Memory B cell (primary cell): ENCODE measurements around the gene ZBTB16.

Source experiments
- ATAC-seq: fragments of 150-1000 bp; cut with Tn5 transposase; 2 replicates; pipeline ENCODE4 v1.10.0; 2021; ENCODE audit warnings: low read depth, mild to moderate bottlenecking, moderate library complexity
- DNase-seq, 2 donors: peaks; one replicate each; pipeline ENCODE4 v3.0.0; 2022; ENCODE audit warnings: low spot score in 2 of 2
- H3K27ac Mint-ChIP-seq: one replicate; pipeline ENCODE4 v1.8.0; 2022; ENCODE audit warnings: mild to moderate bottlenecking, moderate library complexity, mixed read lengths
- H3K27me3 Mint-ChIP-seq: one replicate; pipeline ENCODE4 v1.8.0; 2022; ENCODE audit warnings: mixed read lengths
- H3K36me3 Mint-ChIP-seq: one replicate; pipeline ENCODE4 v1.8.0; 2022; ENCODE audit warnings: mild to moderate bottlenecking, mixed read lengths
- H3K4me1 Mint-ChIP-seq: one replicate; pipeline ENCODE4 v1.8.0; 2022; ENCODE audit warnings: mixed read lengths
- H3K4me3 Mint-ChIP-seq: one replicate; pipeline ENCODE4 v1.8.0; 2022; ENCODE audit warnings: mild to moderate bottlenecking, moderate library complexity, mixed read lengths
- H3K9me3 Mint-ChIP-seq: one replicate; pipeline ENCODE4 v1.8.0; 2022; ENCODE audit warnings: mixed read lengths

The ZBTB16 gene, protein sequence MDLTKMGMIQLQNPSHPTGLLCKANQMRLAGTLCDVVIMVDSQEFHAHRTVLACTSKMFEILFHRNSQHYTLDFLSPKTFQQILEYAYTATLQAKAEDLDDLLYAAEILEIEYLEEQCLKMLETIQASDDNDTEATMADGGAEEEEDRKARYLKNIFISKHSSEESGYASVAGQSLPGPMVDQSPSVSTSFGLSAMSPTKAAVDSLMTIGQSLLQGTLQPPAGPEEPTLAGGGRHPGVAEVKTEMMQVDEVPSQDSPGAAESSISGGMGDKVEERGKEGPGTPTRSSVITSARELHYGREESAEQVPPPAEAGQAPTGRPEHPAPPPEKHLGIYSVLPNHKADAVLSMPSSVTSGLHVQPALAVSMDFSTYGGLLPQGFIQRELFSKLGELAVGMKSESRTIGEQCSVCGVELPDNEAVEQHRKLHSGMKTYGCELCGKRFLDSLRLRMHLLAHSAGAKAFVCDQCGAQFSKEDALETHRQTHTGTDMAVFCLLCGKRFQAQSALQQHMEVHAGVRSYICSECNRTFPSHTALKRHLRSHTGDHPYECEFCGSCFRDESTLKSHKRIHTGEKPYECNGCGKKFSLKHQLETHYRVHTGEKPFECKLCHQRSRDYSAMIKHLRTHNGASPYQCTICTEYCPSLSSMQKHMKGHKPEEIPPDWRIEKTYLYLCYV

DNA sequence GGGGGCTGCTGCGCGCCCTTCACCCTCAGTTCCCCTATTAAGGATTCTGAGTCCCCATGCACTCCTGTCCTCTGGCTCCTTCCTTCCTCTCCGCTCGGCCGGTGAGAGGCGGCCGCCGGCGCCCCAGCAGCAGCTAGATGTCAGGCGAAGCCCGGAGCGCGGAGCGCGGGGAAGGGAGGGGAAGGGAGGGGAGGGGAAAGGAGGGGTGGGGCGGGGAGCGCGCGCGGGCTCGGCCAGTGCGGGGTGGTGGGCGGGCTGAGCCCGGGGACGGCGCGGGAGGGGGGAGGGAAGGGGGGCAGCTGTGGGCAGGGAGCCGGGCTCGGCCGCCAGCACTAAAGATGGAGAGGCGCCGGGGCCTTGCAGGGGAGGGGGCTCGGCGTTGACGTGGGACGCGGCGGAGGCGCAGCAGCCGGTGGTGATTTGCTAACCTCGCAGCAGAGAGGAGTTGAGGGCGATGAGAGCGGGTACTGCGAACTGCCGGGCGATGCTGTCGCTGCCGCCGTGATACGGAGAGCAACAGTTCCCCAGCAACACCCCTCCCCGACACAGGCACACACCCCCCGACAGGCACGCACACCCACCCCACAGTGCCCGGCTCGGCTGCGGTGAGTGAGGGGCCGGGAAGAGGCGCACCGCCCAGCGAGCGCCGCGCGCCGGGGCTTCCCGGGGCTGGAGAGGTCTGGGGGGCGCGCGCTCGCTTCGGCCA lies at the start of gene ZBTB16:
Gene ZBTB16, plus strand, starts transcription at position 434 of the 706 bp plus-strand sequence. CDS start 3,590 bp downstream, outside the sequence.
- H3K27me3 Mint-ChIP-seq, result peaks cover 14% of the 10 kb centered on the region
- no peaks in the 10 kb centered on the region for H3K9me3 Mint-ChIP-seq
- H3K4me3 Mint-ChIP-seq, result peak within 1 kb of the TSS; percentile 88
- H3K4me1 Mint-ChIP-seq, result peaks cover 9% of the 10 kb centered on the region
- DNase-seq (no peak), ATAC-seq (peak; percentile 36)
- no peaks in the 10 kb centered on the region for H3K36me3 Mint-ChIP-seq
- no peak within 1 kb of the TSS for H3K27ac Mint-ChIP-seq

DNA sequence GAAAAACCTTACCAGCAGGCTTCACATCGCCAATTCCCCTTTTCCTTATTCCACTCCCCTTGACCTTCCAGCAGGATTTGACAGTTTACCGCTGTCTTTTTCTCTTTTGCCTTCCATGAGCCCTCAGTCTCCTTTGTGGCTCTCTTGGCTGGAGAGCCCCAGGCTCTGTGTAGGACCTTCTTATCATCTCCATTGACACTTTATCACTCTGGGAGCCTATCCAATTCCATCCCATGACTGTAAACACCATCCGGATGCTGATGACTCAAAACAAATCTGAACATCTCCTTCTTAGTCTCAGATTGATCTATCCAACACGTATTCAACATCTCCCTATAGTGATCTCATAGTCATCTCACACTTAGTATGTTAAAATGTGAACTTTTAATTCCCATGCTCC lies 48.6 kb upstream of the ZBTB16 start:
- Mint-ChIP-seq H3K27ac (no peak overlapping the region), H3K4me3 (no peak overlapping the region), H3K27me3 (peaks cover 22% of the 10 kb centered on the region), H3K9me3 (no peaks in the 10 kb centered on the region), H3K36me3 (no peaks in the 10 kb centered on the region), H3K4me1 (peaks cover 3% of the 10 kb centered on the region)
- DNase-seq (no peak), ATAC-seq (no peak)

DNA sequence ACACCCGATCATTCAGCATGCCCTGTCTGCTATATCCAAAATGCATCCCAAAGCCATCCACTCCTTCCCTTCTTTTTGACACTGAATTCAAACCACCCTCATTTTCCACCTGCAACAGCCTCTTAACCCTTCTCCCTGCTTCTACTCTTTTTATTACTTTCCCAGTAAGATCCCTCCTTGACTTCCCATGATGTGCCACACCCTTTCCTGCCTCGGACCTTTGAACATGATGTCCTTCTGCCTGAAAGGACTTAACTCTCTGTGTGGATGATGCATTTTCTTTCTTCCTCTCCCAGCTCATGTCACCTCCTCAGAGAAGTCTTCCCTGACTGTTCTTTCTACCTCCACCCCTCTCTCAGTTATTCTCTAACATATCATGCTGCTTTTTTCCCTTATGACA lies 48.1 kb upstream of the ZBTB16 start:
- ATAC-seq, result no peak
- H3K27me3 Mint-ChIP-seq, result peaks cover 22% of the 10 kb centered on the region
- H3K27ac Mint-ChIP-seq, result no peak overlapping the region

DNA sequence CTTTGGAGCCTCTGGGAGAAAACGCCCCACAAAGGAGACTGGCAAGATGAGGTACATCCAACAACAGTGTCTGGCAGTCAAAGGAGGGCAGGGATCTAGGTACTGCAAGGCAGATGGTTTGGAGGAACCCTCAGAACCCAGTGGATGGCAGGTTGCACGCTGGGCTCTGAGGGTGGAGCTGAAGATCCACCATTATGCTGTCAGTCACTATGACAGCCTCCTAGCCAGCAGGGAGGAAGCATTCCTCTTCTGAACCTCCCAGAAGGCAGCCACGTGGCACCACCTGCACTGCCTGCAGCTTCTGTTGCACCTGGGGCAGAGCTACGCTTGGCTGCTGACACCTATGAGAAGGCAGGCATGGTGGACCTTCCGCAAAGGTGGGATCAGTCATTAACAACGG lies 44.4 kb upstream of the ZBTB16 start:
- Mint-ChIP-seq H3K36me3 (no peaks in the 10 kb centered on the region), H3K27me3 (peaks cover 16% of the 10 kb centered on the region), H3K4me3 (no peak overlapping the region), H3K27ac (no peak overlapping the region), H3K4me1 (peaks cover 3% of the 10 kb centered on the region), H3K9me3 (no peaks in the 10 kb centered on the region)
- no peak for DNase-seq
- no peak for ATAC-seq

More for the DNA sequence above, 48.1 kb upstream of the ZBTB16 start:
- Mint-ChIP-seq H3K36me3 (no peaks in the 10 kb centered on the region), H3K9me3 (no peaks in the 10 kb centered on the region), H3K4me1 (peaks cover 3% of the 10 kb centered on the region), H3K4me3 (no peak overlapping the region)
- no peak for DNase-seq

DNA sequence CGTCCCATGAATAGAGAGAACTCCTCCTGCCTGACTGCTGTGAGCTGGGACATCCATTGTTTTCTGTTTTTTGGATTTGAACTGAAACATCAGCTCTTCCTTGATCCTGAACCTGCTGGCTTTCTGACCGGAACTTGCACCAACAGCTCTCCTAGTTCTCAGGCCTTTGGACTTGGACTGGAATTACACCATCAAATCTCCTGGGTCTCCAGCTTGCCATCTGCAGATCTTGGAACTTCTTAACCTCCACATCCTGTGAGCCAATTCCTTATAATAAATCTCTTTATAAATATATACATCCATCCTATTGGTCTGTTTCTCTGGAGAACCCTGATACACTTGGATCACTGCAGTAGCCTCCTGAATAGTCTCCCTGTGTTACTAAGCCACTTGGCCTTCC lies 42.5 kb upstream of the ZBTB16 start:
- Mint-ChIP-seq H3K27ac (no peak overlapping the region), H3K36me3 (no peaks in the 10 kb centered on the region), H3K4me3 (no peak overlapping the region), H3K9me3 (no peaks in the 10 kb centered on the region), H3K4me1 (peaks cover 3% of the 10 kb centered on the region), H3K27me3 (peaks cover 7% of the 10 kb centered on the region)
- no peak for DNase-seq
- ATAC-seq, result no peak

DNA sequence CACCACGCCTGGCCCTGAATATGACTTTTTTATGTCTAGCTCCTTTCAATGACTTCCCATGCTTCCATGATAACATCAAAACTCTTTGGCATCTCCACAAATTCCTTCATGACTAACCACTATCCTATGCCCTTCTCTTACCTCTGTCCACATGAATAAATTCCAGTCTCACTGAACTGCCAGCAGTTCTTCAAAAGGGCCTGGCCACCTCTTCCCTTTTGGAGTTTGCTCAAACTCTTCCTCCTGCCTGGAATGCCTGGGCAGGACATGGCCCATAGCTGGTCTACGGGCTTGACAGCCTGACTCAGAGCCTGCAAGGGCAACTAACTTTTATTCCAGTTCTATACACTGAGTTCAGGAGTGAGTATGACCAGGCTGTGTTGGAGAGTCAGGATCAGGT lies 41.8 kb upstream of the ZBTB16 start:
- no peak overlapping the region for H3K27ac Mint-ChIP-seq
- no peaks in the 10 kb centered on the region for H3K9me3 Mint-ChIP-seq
- DNase-seq (no peak), ATAC-seq (no peak)
- H3K4me3 Mint-ChIP-seq, result no peak overlapping the region
- H3K4me1 Mint-ChIP-seq, result peaks cover 3% of the 10 kb centered on the region
- H3K27me3 Mint-ChIP-seq, result peaks cover 2% of the 10 kb centered on the region
- H3K36me3 Mint-ChIP-seq, result no peaks in the 10 kb centered on the region

DNA sequence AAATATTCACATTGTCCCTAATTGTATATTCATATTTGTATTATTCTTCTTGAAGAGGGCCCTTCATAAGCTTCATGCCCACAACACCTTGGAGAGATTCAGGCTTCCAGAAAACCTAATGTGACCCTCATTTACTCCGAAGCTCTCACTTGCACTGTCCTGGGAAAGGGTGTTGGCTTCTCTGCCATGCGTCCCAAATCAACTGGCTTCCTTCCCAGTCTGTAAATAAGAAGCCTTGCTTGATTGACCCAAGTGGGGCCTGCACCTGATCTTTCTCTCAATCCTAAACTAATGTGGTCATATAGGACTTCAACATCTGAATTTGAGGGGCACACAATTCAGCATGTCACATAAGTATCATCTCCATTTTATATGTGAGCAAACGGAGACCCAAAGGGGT lies 40.5 kb upstream of the ZBTB16 start:
- no peaks in the 10 kb centered on the region for H3K36me3 Mint-ChIP-seq
- DNase-seq, result no peak
- peaks cover 3% of the 10 kb centered on the region for H3K4me1 Mint-ChIP-seq
- no peak overlapping the region for H3K4me3 Mint-ChIP-seq
- no peaks in the 10 kb centered on the region for H3K9me3 Mint-ChIP-seq
- H3K27me3 Mint-ChIP-seq, result peaks cover 2% of the 10 kb centered on the region
- no peak overlapping the region for H3K27ac Mint-ChIP-seq
- no peak for ATAC-seq

DNA sequence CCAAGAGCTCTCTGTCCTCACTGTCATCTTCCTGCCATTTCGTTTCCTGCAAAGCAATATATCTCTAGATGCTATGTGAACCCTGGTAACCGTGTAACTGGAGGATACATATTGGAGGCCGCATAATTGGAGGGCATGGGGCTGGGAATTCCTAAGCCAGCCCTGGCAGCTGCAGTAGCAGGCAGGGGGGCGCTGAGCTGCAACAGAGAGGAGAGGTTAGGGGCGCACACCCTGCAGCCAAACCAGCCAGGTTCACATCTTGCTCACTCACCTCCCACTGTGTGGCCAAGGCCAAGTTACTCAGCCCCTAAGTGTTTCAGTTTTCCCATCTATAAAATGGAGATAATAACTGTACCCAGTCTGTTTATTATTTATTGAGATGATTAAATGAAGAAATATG lies 39.9 kb upstream of the ZBTB16 start:
- Mint-ChIP-seq H3K4me3 (no peak overlapping the region), H3K4me1 (peaks cover 3% of the 10 kb centered on the region), H3K9me3 (no peaks in the 10 kb centered on the region), H3K27me3 (peaks cover 4% of the 10 kb centered on the region), H3K36me3 (no peaks in the 10 kb centered on the region), H3K27ac (no peak overlapping the region)
- ATAC-seq (no peak), DNase-seq (no peak)

DNA sequence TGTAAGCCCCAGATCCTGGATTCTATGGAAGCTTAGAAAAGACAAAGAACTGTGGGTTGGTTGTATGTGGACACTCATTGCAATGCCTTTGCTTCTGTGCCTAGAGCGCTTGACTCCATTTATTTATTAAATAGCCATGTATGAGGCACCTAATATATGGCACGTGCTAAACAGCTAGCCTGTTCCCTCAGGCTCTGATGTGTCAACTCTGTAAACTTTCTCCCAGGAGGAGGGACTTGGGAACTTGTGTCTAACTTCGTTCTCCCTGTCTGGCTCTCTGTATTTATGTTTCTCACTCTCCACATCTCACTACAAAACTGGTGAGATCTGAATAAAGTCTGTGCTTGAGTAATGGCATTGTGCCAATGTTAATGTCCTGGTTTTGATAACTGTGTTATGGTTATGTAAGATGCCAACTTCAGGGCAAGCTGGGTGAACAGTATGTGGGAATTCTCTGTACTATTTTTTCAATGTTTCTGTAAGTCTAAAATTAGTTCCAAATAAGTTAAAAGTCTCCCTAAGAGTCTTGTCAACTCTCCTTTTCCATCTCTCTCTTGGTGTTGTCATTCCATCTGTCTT lies 34.1 kb upstream of the ZBTB16 start:
- H3K4me1 Mint-ChIP-seq, result no peaks in the 10 kb centered on the region
- no peaks in the 10 kb centered on the region for H3K36me3 Mint-ChIP-seq
- no peak overlapping the region for H3K4me3 Mint-ChIP-seq
- no peaks in the 10 kb centered on the region for H3K9me3 Mint-ChIP-seq
- ATAC-seq (no peak), DNase-seq (no peak)
- no peak overlapping the region for H3K27ac Mint-ChIP-seq
- peaks cover 13% of the 10 kb centered on the region for H3K27me3 Mint-ChIP-seq

DNA sequence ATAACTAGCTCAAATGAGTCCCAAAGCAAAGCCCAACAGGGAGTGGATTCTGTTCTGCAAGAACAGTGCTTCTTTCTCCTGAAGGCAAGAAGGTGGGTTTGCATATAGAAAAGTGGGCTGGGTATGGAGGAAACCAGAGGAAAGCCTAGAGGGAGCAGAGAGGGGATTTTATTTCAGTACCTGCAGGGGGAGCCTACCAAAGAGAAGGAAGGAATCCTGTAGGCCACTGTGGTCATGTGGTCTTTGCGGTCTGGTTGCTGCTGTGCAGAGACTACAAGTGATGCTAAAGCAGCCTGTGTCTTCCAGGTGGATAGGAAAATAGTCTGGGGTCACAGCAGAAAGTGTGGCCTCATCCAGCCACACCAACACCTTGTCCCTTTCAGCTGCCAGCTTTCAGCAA lies 33.2 kb upstream of the ZBTB16 start:
- Mint-ChIP-seq H3K27me3 (peaks cover 13% of the 10 kb centered on the region), H3K27ac (no peak overlapping the region), H3K4me3 (no peak overlapping the region), H3K4me1 (no peaks in the 10 kb centered on the region), H3K9me3 (no peaks in the 10 kb centered on the region), H3K36me3 (no peaks in the 10 kb centered on the region)
- ATAC-seq (peak; percentile 75), DNase-seq (no peak)

DNA sequence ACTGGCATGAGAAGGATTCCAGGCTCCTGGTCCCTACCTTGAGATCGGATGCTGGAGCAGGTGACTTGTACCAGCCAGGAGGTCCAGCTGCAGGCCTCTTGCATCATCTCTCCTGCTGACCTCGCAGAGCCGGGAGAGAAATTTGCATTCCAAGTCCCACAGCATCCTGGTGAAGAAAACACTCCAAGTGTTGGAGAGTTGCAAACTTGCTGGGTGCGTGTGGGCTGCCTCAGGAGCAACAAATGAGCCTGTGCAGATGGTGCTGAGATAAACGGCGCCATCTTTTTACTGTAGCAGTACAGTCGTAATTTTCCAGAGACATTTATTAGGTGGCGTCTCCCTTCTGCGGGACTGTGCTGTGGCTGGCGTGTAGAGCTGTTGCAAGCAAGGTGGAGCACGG lies 32.1 kb upstream of the ZBTB16 start:
- Mint-ChIP-seq H3K27me3 (peaks cover 13% of the 10 kb centered on the region), H3K9me3 (no peaks in the 10 kb centered on the region), H3K27ac (no peak overlapping the region), H3K4me1 (no peaks in the 10 kb centered on the region), H3K36me3 (no peaks in the 10 kb centered on the region), H3K4me3 (no peak overlapping the region)
- no peak for ATAC-seq
- DNase-seq, result no peak

DNA sequence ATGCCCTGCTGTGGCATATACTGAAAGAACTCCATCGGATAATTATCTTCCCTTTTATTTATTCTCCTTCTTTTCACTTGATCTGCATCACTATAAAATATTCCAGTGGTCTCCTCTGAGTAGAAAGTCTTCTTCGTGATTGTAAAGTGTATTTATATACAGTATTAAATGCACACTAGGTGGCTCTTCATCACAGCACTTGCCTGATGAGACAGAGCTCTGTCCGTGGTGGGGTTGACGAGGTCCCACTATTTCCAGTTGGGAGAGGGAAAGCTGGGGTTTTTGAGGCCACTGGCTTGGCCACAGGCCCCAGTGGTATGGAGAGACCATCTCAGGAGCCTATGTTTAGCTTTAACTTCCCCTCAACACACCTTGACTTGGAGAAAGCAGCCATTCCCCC lies 31.6 kb upstream of the ZBTB16 start:
- ATAC-seq, result no peak
- DNase-seq, result no peak
- H3K27ac Mint-ChIP-seq, result no peak overlapping the region
- peaks cover 13% of the 10 kb centered on the region for H3K27me3 Mint-ChIP-seq
- H3K9me3 Mint-ChIP-seq, result no peaks in the 10 kb centered on the region
- no peaks in the 10 kb centered on the region for H3K36me3 Mint-ChIP-seq
- H3K4me3 Mint-ChIP-seq, result no peak overlapping the region
- no peaks in the 10 kb centered on the region for H3K4me1 Mint-ChIP-seq

DNA sequence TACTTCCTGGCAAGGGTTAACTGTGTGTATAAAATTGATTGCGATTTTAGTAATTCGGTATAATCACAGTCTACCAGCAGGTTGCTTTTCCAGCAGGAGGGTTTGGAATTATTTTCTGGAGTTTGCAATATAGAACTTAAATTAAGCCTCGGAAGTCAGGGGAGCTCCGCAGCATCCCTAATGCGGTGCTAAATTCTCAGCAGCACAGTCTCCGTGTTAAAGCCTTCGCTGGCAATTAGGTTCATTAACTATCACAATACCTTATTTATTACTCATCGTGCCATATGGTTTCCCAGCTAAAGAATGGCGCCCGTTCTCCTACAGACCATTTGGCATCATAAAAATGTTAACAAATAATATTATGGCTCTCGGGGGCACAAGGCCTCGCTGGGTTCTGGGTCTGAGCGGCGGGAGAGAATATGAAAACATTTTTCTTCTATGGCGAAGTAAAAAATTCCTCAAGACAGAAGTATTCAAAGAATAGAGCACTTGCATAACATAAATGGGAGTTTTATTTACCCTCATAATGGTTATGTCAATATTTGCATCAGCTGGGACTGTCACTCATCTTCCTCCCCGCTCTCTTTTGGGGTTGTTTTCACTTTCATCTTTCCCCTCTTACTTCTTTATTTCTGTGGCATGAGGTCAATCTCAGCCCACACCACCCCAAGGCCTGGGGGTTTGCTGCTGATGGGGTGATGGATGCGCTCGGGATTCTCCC lies 28.1 kb upstream of the ZBTB16 start:
- Mint-ChIP-seq H3K36me3 (no peaks in the 10 kb centered on the region), H3K9me3 (no peaks in the 10 kb centered on the region), H3K27me3 (peaks cover 16% of the 10 kb centered on the region), H3K4me1 (no peaks in the 10 kb centered on the region), H3K4me3 (no peak overlapping the region), H3K27ac (no peak overlapping the region)
- DNase-seq (no peak), ATAC-seq (no peak)

DNA sequence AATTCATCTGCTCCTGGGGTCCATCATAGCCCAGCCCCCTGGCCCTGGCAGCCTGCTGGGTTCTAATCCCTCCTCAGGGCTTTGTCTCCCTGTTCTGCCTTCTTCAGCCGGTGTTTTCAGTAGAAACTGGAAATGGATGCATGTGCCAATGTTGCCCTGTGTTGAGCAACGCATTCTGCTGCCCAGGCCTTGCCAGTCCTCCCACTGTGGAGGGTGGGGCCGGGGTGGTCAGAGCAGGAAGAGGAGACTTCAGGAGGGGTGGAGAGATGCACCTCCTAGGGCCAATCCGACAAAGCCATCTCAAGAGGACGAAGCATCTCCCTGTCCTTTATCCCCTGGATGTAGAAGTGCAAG lies 27.6 kb upstream of the ZBTB16 start:
- Mint-ChIP-seq H3K4me3 (no peak overlapping the region), H3K36me3 (no peaks in the 10 kb centered on the region), H3K27me3 (peaks cover 16% of the 10 kb centered on the region), H3K9me3 (no peaks in the 10 kb centered on the region), H3K4me1 (no peaks in the 10 kb centered on the region), H3K27ac (no peak overlapping the region)
- DNase-seq, result no peak
- no peak for ATAC-seq
